ENCODE data around the gene CRTC2. TPM values are rescaled to one million over a fixed set of nuclear protein-coding genes. Genes with fewer than 3 reads are reported as not detected.

The CRTC2 gene
- total RNA-seq, 1 experiment from 2014 or later: 39.3 TPM

- Histone ChIP-seq H3K9me3 (ENCODE audit: control insufficient read depth, insufficient read depth, low read depth, low read length) (no peaks in the 10 kb centered on the region), H3K36me3 (ENCODE audit: control insufficient read depth, insufficient read depth, low read length) (0 out of 2 replicates have a peak, but pooled peaks cover 6% of the 10 kb centered on the region), H3K27ac (ENCODE audit: low read length) (no peak overlapping the region), H3K27me3 (ENCODE audit: control insufficient read depth, insufficient read depth, low read length) (no peaks in the 10 kb centered on the region), H3K4me3 (ENCODE audit: low read depth in 2 of 2, low read length in 2 of 2) (no peak overlapping the region), H3K4me1 (ENCODE audit: control insufficient read depth, insufficient read depth, low read length) (no peaks in the 10 kb centered on the region)
- ATAC-seq: no peak
- TF ChIP-seq CTCF (IDR thresholded peaks at IDR 0.05) (no peak), SIN3A (IDR thresholded peaks at IDR 0.05; ENCODE audit: borderline replicate concordance, insufficient read depth, low read depth, low read length) (no peak), REST (IDR thresholded peaks at IDR 0.05; ENCODE audit: insufficient read depth in 1 of 2, low read depth in 2 of 2, low read length in 1 of 2) (no peak), POLR2AphosphoS5 (IDR thresholded peaks at IDR 0.05; ENCODE audit: low read depth, low read length) (no peak), TCF7L2 (IDR thresholded peaks at IDR 0.05; ENCODE audit: low read depth, low read length) (no peak)
- in situ Hi-C loops (cut with HindIII; ENCODE audit: low pct_unique_long_range_greater_than_20kb, low sequenced_read_pairs): no loop called here
- CTCF ChIA-PET: no interaction called here
- no TSS peak for BruUV-seq (replicated peaks)
- intact Hi-C loops (cut with micrococcal nuclease; ENCODE audit: unreplicated experiment): no loop called here
- DNase-seq (ENCODE audit: low read depth, low spot score): no peak
- POLR2A ChIA-PET: no interaction called here
These were observed 21.1 kb downstream of the CRTC2 start for GRCh38 chr1:153937331-153937730.

- in situ Hi-C loops (cut with HindIII; ENCODE audit: low pct_unique_long_range_greater_than_20kb, low sequenced_read_pairs) (no loop called here), intact Hi-C loops (cut with micrococcal nuclease; ENCODE audit: unreplicated experiment) (no loop called here)
- Histone ChIP-seq H3K4me3 (ENCODE audit: low read depth in 2 of 2, low read length in 2 of 2) (no peak overlapping the region), H3K27me3 (ENCODE audit: control insufficient read depth, insufficient read depth, low read length) (no peaks in the 10 kb centered on the region), H3K9me3 (ENCODE audit: control insufficient read depth, insufficient read depth, low read depth, low read length) (no peaks in the 10 kb centered on the region), H3K27ac (ENCODE audit: low read length) (no peak overlapping the region), H3K4me1 (ENCODE audit: control insufficient read depth, insufficient read depth, low read length) (no peaks in the 10 kb centered on the region), H3K36me3 (ENCODE audit: control insufficient read depth, insufficient read depth, low read length) (0 out of 2 replicates have a peak, but pooled peaks cover 6% of the 10 kb centered on the region)
- ChIA-PET CTCF (no interaction called here), POLR2A (no interaction called here)
- DNase-seq (ENCODE audit: low read depth, low spot score) (no peak), ATAC-seq (no peak)
- no TSS peak for BruUV-seq (replicated peaks)
- TF ChIP-seq CTCF (IDR thresholded peaks at IDR 0.05) (no peak), TCF7L2 (IDR thresholded peaks at IDR 0.05; ENCODE audit: low read depth, low read length) (no peak), POLR2AphosphoS5 (IDR thresholded peaks at IDR 0.05; ENCODE audit: low read depth, low read length) (no peak), REST (IDR thresholded peaks at IDR 0.05; ENCODE audit: insufficient read depth in 1 of 2, low read depth in 2 of 2, low read length in 1 of 2) (no peak), SIN3A (IDR thresholded peaks at IDR 0.05; ENCODE audit: borderline replicate concordance, insufficient read depth, low read depth, low read length) (no peak)
These were observed 22.2 kb downstream of the CRTC2 start for GRCh38 chr1:153936011-153936802.
